GM21576 (cell line): ENCODE data around the gene GOLGA6C.
"Not testable (repeated sequence)": the region's sequence is repeated elsewhere in the genome, so short reads cannot be mapped to it uniquely, and the experiment has no call there.

Source experiments
- ATAC-seq: cut with Tn5 transposase; IDR thresholded peaks from one replicate; pipeline ENCODE4 v1.9.1; 2021; ENCODE audit warnings: mild to moderate bottlenecking, moderate library complexity; ENCODE audit not compliant: unreplicated experiment

GOLGA6C gene

DNA sequence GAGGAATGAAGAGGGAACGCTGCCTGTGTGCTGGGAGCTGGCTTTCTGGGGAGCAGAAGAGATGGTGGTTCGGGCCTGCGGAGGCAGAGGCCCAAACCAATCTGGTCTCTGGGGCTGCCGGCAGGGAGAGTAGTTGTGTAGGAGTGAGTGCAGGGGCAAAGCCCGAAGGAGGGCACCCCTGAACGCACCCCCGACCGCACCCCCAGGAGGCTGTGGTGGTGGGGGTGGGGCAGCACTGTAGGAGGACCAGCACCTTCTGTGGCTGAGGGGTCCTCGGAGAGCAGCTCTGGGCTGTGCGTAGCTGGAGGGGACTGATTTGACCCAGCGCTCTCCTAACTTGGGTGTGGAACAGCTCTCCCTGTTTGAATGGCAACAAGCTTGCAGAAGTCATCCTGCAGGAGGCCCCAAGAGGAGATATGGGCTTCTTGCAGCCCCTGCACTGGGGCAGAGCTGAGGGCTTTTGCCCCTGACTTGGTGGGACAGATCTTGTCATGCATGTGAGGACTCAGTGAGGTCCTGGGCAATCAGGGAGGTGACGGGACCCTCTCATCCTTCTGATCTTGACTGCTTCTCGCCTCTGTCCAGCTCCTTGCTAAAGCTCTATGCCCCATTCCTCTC, 30.4 kb upstream of the GOLGA6C start:
- ATAC-seq, result no peak

DNA sequence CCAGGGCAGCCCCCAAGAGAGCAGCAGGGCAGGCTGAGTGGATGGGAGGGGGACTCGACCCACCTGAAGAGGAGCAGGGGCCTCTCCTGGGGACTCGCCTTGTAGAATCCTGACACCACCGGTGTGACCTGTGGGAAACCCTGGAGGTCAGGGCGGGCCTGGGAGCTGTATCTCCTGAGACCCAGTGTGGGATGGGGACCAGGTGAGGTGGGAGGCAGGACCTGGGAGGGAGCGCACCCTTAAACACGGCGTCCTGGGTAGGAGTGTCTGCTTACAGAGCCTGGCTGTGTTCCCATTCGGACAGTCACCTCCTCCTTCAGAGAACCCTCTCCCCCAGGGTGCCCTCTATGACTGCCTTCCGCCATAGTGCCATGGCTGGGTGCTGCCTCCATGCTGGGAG, 29.3 kb upstream of the GOLGA6C start:
- no peak for ATAC-seq

DNA sequence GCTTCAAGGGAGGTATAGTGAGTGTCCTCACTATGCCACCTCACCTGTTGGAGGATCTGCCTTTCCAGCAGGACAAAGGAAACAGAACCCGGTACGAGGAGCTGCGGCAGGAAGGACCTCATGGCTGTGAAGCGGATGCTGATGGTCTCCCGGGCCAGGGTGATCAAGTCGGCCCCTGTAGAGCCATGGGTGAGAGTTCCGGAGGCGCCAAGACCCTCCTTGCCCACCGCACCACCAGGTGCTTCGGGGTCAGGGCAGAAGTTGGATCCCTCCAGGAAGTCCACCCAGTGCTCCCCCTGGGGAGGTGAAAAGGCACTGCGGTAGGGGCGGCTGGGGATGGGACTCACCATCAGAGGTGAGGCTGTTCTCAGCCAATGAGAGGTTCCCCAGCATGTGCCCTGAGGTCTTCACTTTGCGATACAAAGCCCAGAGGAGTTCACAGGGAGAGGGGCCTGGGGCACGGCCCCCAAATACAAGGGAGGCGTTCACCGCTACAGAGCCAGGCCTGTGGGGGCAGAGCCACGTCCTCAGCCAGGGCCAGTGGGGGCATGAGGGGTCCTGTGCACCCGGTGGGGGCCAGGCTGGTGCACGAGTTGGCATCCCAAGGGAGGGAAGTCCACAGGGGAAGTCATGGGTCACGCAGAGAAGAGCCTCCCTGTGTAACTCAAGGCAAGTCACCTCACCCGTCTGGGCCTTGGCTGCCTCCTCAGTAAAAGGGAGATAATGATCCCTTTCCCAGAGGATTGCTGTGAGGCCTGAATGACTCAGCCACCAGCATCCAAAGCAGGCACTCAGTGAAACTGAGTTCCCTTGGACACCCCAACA, 28.7 kb upstream of the GOLGA6C start:
- ATAC-seq, result no peak

DNA sequence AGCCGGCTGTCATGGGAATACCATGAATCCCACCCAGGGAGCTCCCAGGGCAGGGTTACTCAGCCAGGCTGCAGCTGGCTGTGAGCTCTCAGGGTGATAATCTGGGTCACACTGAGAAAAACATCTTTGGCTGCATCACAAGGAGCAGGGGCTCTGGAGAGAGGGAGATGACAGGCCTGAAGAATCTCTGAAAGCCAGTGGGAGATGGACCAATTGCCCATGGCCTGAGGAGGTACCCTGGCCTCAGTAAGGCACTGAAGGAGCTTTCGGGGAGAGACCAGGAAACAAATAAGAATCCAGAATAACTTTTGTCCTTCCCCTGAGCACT, 28.2 kb upstream of the GOLGA6C start:
- no peak for ATAC-seq

DNA sequence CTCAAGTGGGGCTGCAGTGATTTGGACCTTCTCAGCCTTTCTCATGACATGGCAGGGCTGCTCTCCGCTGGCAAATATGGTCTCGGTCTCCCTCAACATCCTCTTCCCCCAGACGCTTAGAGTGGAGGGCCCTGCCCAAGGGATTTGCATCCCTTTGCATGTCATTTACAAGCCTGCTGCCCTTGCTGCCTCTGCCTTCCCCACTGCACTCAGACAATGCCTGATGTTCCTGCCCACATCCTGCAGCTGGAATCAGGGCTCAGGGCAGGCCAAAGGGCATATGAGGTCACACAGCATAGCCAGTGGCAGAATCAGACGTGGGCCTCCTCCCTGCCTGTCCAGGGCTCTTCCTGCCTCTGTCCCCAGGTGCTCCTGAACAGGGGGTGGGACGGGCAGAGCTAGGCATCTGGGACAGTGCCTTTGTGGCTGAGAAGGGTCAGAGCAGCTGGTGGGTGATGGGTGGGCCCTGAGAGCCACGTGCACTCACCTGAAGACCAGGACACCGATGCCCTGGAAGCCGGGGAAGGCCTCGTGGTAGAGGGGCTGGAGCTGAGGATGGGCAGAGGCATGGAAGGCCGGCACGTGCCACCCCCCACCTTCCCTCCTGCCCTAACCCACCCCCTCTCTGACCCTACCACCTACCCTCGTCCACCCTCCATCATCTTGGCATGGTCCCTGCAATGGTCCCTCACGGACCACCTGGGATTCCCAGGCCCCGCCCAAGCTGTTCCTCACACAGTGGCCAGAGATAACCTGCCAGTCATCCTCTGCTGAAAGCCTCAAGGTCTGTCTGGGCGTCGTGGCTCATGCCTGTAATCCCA, 27.4 kb upstream of the GOLGA6C start:
- ATAC-seq, result no peak

DNA sequence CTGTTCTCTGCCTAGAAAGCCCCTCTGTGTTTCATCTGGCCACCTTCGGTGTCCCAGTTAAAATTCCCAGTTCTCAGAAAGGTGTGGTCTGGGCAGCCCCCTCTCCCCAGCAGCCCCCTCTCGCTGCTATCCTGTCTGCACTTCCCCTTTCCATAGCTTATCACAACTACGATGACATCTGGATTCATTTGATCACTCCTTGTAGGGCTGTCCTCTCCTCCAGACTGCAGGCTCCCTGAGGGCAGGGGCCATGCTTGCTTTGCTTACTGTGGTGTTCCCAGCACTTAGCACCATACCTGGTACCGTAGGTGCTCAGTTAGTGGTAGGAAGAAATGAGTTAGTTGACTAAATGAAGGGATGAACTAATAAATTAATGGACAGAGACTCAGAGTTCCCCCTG, 26.3 kb upstream of the GOLGA6C start:
- no peak for ATAC-seq

DNA sequence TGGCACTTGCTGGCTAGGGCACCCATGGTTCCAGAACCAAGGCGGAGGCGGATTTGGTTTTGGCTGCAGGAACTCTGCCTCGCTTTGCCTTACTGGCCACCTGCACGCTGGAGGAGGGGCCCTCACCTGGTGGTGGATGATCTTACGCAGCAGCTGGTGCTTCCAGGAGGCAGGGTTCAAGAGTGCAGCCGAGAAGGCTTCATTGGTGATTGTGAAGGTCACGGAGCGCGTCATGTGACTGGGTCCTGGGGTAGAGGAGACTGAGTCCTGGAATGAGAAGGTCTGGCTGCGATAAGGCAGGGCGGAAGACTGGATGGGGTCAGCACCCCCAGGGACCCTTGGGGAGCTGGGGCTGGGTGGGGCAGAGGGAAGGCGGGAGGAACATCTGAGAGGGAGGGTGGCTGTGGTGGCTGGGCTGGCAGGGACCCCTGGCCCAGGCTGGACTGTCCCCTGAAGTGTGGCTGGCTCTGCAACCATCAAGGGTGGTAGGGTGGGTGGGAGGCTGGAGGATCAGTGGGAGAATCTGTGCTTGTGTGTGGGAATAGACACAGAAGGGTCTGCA, 25.8 kb upstream of the GOLGA6C start:
- ATAC-seq, result no peak

DNA sequence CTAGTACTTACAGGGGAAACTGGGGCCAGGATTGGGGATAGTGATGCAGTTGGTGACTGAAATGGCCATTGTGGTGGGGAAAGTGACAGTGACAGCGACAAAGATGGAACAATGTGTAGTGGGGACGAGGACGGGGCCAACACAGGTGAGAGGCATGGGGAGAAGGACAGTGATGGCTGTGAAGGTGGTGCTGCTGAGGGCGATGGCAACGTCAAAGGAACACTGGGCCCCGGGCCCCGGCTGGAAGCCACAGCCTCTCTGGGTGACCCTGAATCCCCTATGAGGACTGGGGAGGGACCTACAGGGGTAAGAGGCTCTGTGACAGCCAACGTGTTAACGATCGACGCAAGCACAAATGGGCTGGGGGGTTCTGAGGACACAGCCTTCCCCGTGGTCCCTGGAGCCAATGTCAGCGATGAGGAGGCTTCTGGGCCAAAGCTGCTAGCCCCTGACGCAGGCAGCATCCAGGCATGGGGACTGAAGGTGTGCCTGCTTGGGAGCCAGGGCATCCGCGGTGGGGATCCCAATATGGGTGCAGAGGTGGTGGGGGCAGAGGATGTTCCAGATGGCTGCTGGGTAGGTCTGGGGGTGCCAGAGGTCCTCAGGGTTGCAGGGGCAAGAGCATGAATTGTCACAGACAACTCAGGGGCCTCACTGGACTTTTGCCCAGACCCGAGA, 25.2 kb upstream of the GOLGA6C start:
- ATAC-seq, result no peak

DNA sequence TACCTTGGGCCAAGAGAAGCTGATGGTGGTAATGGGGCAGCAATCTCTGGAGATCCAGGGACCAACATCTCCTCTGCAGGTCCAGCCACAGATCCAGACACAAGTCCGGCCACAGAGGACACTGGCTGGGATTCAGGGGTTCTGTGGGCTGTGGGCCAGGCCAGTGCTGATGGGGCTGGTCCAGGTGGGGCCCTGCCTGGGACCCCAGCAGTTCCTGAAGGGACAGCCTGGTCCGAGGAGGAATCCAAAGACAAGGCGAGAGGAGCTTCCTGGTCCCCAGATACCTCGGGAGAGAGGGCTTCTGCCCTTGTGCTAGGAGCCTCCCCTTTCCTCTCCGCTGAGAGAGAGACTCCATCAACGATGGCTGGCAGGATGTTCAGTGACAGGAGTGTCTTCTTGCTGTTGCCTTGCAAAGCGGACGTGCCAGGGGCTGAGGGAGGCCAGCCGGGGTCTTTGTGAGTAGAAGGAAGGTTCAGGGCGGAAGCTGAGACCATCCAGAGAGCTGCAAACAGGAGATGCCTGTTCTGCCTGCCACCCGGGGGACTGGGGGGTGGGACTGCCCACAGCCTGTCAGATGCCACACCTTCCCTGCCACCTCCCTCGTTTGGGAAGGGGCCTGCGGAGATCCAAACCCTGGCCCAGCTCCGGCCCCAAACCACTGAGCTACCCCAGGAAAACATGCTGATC, 24.5 kb upstream of the GOLGA6C start:
- ATAC-seq, result no peak

DNA sequence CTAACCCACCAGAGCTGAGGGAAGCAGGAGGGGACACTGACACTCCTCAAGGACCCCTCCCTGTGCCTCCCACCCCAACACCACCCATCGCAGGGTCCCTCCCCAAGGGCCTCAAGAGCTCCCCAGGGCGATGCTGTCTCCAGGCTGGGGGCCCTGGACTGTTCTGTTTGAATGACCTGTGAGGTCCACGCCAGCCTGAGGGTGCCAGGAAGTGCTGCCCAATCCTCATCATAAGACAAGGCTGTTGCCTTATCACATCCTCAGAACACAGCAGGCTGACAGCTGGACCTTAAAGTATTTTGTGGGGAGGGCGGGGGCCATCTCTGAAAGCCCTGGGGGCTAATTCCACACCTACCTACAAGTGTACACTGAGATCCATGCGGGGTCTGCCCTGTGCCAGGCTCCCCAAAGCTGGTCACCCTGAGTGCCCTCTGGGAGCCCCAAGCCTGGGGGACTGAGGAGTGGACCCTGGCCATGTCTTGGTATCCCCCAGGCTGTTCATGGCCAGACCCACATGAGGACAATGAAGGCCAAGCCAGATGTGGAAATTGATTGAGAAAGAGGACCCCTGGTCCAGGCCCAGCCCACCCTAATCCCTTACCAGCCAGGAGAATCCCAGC, 23.8 kb upstream of the GOLGA6C start:
- ATAC-seq, result no peak

DNA sequence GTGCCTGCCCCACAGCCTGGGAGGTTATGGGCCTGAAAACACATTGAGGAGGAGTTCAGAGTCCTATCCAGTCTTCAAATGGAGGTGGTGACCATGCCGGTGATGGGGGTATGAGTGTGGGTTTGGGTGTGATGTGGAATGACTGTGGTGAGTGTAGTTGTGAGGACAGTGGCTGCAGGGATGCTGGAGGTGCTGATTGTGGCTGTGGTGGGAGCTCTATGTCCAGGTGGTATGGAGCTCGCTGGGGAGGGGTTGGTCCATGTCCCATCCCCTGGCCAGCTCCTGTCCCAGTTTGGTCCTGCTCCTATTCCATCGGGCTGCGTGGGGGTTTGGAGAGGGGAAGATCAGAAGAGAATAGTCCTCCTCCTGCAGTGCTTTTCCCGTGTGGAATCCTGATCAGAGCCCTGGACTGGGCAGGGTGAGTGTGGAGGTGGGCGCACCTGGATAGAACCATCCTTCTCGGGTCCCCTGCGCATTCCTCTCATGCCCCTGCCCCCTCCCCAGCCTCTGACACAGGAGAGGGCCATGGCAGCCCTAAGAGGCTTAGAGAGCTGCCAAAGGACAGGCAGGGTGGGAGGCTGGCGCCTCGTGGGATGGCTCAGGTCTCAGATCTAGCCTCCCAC, 23.0 kb upstream of the GOLGA6C start:
- no peak for ATAC-seq

DNA sequence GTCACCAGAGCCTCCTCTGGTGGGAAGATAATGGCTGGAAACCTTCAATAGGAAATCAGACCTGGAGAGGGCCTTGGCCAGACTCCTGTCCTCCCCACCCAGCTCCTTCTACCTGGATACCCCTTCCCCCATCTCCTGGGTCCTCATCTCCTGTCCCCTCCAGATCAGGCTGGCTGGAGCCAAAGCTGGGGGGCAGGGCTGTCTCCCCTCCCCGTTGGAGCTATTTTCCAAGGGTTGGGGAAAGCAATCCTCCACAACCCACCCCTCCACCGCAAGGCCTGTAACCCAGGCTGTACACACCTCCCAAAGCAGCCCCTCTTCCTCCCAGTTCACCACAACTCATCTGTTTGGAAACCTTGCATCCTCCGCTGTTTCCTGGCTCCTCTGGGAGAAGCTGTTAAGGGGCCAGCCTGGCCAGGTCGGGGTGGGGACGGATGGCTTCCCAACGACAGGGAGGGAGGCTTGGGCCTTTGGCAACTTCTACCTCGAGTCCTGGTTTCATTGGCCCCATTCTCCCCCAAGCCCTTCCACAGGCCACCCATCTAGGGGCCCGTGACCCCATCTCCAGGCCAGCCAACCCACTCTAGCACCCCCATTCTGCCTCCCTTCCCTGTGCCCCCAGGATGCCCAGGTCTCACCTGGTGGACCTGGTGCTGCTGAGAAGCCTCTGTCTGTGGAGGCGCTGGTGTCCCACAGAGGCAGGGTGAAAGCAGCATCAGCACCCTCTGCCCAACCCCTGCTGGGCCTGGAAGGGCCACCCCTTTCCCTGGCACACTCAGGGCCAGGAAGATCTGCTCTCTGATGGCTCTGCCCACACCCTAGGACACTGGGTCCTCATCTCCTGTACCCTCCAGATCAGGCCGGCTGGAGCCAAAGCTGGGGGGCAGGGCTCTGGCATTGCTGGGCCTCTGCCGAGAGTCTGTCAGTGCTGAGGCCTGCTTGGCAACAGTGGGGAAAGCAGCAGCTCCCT, 22.1 kb upstream of the GOLGA6C start:
- ATAC-seq, result no peak

DNA sequence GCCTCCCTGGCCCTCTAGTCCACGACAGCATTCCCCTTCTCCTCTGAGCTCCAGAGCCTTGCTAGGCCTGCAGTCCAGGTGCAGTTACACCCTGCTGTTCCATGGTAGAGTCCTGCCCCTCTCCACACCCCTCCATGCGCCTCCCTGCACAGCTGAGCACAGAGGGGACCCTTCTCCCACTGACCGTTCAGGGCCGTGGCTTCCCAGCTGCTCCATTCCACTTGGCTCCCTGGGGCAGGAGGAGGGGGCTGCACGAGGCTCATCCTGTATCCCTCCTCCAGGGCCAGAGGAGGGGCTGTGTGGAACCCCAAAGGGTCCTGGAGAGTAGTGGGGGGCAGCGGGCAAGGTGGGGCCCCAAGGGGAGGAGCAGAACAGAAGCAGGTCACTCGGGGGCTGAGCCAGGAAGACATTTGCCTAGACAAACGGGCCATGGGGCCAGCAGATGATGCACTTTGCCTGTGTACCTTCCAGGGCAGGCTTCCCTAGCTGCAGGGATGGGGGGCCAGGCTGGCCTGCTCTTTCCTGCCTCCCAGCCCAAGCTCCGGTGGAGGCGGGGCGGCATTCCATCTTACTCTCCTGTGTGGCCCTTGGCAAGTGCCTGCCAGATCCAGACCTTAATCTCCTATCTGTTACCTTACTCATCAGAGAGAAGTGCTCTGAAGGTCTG, 20.7 kb upstream of the GOLGA6C start:
- ATAC-seq, result no peak

DNA sequence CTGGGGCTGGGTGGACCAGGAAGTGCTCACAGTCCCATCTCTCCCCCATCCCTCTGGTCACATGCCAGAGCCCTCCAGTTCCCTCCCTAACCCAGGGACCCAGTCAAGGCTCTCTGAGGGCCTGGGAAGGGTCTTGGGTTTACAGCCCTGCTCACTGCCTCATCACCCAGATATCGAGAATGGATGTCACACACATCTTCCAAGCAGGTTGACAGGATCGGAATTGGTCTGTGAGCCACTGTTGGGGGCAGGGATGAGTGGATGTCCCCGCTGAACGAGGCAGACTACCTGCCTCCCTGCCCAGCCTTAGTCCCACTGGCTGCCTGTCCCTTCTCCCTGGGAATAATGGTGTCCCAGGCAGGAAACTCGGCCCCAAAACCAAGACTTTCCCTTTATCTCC, 20.0 kb upstream of the GOLGA6C start:
- ATAC-seq, result no peak

DNA sequence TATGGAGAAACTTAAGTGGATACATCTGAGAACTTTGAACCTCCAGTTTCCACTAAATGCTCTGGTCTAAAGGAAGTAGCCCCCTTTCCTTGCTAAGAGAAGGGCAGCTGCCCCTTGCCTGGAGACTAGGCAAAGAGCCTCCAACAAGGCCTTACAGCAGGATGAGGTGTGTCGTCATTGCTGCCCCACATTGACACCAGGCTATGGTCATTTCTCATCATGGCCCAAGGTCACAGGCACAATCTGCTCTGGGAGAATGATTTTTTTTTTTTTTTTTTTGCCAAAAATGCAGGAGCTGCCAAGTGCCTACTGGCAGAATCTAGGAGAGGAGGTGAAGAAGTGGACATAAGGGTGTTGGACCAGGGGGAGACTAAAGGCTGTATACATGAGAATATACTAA, 12.4 kb upstream of the GOLGA6C start:
- ATAC-seq, result not testable (repeated sequence)

DNA sequence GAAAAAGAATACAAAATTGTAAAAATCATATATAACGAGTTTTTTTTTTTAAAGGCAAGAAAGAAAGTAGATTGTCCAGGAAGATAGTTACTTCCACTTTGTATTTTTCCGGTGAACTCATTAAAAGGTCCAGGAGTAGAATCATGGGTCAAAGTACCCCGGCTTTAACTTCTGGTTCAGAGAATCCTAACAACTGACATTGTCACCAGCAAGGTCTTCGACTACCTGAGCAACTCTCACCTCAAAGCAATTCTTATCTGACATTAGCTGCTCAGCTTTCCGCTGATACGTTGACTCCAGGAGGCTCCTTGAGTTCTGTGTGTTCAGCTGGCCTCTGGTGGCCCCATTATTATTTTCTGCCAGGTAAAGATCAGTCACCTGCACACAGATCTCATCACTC, 9.1 kb upstream of the GOLGA6C start:
- ATAC-seq, result not testable (repeated sequence)

DNA sequence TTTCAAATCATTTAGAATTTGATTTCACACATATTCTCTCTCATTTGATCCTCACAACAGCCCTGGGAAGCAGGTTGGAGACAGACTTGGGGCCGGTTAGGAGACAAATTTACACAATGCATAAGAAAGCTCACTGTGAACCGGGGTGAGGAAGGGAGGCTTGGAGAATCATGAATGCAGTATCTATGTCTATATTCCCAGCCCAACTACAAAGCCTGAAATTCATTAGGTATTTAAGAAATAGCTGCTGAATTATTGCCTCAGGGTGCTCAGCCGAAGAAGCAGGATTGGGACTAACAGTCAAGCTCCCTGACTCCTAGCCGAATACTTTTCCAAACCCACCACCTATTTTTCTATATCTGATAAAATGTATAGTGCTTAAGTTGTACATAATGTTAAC, 8.4 kb upstream of the GOLGA6C start:
- ATAC-seq, result no peak

DNA sequence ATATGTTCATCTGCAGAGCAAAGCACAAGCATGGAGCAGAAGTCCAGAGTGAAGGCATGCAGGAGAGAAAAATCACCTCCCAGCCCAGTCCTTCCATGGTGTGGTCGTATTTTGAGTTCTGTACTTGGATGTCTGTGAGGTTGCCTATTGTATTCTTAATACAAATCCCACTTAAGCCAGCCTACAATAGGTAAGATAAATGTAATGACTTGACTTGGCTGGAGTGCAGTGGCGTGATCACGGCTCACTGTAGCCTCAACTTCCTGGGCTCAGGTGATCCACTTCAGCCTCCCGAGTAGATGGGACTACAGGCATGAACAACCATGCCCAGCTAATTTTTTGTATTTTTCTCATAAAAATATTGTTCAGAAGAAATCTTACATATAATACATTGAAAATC, 6.8 kb upstream of the GOLGA6C start:
- ATAC-seq, result not testable (repeated sequence)
